GM11168 (cell line): ENCODE results near the gene ARL10.
"Not testable (repeated sequence)": the region's sequence is repeated elsewhere in the genome, so short reads cannot be mapped to it uniquely, and the experiment has no call there.

ENCODE experiments used
- in situ Hi-C: fragments of 300-500 bp; cut with MboI; formaldehyde crosslinking; loops from one replicate; pipeline ENCODE4 v1.12.0; 2022; ENCODE audit warnings: low sequenced_read_pairs; ENCODE audit not compliant: unreplicated experiment

The ARL10 gene

GRCh38 chr5:176388003-176388443 is 22.7 kb downstream of the ARL10 start:
- in situ Hi-C loops: no loop called here

GRCh38 chr5:176388444-176389134 is 23.3 kb downstream of the ARL10 start, which contains the start of the genes HIGD2A and NOP16:
TSS of gene HIGD2A (plus strand) at chr5:176388751. CDS start at chr5:176388820, 69 bp downstream.
TSS of gene NOP16 (minus strand) at chr5:176388598. CDS start at chr5:176388539, 59 bp downstream.
- in situ Hi-C loops: no loop called here

DNA sequence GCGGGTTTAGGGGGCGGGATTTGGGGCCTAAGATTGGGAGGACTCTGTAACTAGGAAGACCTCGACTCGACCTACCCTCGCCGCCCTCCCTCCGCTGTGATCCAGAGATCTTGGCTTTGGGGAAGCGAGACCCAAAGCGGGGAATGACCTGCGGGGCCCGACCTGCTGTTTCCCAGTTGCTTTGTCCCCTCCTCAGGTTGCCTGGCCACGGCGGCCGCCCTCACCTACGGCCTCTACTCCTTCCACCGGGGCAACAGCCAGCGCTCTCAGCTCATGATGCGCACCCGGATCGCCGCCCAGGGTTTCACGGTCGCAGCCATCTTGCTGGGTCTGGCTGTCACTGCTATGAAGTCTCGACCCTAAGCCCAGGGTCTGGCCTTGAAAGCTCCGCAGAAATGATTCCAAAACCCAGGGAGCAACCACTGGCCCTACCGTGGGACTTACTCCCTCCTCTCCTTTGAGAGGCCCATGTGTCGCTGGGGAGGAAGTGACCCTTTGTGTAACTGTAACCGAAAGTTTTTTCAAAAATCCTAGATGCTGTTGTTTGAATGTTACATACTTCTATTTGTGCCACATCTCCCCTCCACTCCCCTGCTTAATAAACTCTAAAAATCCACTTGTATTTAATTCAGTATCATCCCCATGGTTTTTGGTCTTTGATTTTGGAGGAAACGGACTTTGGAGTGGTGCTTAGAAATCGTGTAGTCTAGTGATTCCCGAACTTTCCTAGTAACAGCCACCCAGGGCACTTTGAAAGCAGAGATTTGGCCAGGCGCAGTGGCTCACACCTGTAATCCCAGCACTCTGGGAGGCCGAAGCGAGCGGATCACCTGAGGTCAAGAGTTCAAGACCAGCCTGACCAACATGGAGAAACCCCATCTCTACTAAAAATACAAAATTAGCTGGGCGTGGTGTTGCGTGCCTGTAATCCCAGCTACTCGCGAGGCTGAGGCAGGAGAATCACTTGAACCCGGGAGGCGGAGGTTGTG is 24.1 kb downstream of the ARL10 start:
- in situ Hi-C loops: no loop called here

GRCh38 chr5:176391479-176391878 is 26.2 kb downstream of the ARL10 start:
- in situ Hi-C loops: no loop called here

DNA sequence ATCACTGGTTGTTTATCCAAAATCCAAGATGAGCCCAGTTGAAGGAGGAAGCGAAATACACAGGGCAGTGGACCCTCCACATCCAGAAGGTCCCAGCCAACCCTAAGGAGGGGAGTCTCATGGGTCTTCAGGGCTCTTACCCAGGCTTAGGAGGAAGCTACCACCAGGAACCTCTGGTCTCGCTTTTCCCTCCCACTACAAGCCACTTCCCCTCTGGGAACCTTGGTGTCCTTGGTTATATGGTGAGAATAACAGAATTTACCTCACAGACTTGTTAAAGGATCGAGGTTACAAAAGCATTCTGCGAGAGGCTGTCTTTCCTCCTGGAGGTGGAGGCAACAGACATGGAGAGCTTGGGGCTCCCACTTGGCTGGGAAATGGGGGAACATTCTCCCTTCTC is 26.7 kb downstream of the ARL10 start:
- in situ Hi-C loops: no loop called here

DNA sequence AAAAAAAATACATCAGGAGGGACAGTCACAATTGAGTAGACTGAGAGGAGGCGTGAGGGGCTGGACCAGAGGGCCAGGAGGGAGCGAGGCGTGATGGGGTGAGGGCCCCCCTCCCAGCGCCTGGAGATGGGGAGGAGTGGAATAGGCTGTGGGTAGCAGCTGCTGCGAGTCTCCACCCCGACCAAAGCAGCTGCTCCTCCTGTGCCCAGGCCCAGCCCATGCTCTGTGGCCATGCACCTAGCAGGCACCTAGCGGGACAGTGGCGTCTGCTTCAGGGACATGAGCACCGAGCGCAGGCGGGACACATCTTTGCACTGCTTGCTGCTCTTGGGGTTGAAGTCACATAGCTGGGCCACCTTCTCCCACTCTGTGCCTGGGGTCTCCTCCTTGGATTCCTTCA is 27.2 kb downstream of the ARL10 start:
- in situ Hi-C loops: no loop called here

- in situ Hi-C loops: no loop called here
Observed at GRCh38 chr5:176394096-176394495, 28.8 kb downstream of the ARL10 start.

- in situ Hi-C loops: no loop called here
Observed at GRCh38 chr5:176394881-176395675, 29.8 kb downstream of the ARL10 start.

DNA sequence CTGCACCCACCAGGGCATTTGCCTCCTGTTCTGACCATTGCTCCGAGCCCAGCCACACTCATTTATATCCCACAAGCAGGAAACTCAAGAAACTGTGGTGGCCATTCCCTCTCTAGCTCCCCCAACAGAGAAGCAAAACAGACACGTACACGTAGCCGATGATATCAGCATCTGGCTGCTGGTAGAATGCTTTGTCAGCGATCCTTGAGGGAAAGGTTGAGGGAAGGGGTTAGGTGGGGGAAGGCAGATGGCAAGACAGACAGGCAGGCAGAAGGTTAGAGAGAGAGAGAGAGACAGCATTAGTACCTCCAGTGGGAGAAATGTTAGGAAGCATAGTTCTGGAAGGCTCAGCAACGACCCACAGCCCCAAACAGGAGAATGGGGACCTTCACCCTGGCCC is 31.0 kb downstream of the ARL10 start:
- in situ Hi-C loops: no loop called here

- in situ Hi-C loops: no loop called here
Observed at GRCh38 chr5:176397736-176398420, 32.6 kb downstream of the ARL10 start.

DNA sequence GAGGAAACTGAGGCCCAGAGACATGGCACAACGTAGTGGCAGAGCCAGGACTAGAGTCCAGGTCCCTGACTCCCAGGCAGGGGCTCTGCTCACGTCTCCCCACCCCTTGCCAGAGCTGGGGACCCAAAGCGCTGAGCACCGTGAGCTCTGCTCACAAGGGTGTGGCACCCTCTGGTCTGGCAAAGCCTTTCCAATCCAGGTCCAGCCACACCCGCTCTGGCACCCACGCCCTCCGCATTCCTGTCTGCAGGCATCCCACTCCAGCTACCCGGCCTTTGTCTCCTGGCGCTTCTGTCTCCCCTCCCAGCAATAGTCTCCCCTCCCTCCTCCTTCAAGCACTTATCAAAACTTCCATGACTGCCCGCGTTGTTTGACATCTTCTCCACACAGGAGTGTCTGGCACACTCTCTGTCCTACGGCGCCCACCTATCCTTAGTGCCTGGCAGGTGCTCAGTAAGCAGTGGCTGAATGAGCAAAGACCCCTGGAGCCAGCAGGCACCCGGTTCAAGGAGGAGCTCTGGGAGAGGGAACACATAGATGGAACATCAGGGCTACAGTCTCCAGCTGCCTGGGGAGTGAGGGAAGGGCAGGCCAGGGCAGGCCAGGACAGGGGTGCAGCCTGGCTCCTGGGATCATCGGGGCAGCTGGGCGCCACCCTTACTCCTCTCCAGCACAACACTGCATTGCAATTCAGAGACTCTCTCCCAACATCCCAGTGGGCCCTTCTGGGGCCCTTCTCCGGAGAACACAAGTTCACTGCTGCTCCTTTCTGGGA is 35.3 kb downstream of the ARL10 start:
- in situ Hi-C loops: no loop called here

GRCh38 chr5:176401281-176402205 is 36.3 kb downstream of the ARL10 start:
- in situ Hi-C loops: no loop called here

- in situ Hi-C loops: no loop called here
Observed at GRCh38 chr5:176405656-176406435, 40.6 kb downstream of the ARL10 start.

- in situ Hi-C loops: no loop called here
Observed at GRCh38 chr5:176406436-176407052, 41.3 kb downstream of the ARL10 start.

DNA sequence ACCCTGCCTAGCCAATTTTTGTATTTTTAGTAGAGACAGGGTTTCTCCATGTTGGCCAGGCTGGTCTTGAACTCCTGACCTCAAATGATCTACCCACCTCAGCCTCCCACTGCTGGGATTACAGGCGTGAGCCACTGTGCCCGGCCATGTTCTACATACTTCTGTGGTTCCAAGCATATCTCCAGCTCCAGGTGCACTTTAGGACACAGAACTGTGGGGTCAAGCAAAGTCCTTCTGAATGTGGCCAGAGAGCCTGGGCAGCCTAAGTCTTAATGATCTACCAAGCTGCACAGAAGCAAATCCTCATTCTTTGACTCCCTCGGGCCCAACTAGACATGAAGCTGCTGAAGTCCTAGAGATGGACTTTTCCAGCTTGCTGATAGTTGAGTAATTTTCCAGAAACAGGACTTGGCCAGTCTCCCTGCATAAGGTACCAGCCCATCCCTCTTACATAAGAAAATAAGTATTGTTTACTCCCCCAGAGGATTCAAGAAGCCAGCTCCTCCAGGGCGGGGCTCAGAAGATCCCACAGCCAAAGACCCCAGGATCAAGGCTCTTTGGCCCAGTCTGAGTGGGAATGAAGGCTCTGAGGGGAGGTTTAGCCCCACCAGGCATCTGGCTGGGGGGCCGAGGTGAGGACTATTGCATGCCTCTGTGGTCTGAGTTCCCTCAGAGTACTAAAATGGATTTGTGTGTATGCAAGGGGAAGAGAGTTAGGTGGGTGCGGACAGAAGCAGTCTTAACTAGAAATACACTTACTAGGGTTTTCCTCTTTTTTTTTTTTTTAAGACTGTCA is 42.4 kb downstream of the ARL10 start:
- in situ Hi-C loops: no loop called here

DNA sequence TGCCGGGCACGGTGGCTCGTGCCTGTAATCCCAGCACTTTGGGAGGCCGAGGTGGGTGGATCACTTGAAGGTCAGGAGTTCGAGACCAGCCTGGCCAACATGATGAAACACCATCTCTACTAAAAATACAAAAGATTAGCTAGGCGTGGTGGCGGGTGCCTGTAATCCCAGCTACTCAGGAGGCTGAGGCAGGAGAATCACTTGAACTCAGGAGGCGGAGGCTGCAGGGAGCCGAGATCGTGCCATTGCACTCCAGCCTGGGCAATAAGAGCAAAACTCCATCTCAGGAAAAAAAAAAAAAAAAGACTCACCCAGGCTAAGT is 42.9 kb downstream of the ARL10 start:
- in situ Hi-C loops: not testable (repeated sequence)
